ENCODE measurements around the gene SMURF1.

DNA sequence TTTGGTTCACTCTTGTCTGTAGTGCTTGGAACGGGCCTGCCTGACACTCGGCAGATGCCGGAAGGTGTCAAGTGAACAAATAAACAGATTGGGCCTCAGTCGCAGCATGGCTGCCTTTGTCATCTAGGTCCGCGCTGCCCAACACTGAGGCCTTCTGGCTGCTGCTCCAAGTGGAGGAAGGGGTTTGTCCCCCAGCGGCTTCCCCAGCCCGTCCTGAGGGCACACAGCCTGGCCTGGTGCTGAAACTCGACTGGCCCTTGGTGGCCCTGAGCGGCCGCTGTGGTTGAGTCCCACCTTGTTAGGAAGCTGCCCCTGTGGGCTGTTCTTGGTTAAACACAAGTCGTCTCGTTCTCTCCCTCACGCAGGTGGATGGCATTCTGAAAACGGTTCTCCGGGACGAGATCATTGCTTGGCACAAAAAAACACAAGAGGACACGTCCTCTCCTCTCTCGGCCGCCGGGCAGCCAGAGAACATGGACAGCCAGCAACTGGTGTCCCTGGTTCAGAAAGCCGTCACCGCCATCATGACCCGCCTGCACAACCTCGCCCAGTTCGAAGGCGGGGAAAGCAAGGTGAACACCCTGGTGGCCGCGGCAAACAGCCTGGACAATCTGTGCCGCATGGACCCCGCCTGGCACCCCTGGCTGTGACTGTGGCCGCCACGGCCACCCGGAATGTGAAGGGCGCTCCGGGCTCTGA, 132.1 kb downstream of the SMURF1 start:
- no peak for TF ChIP-seq GATA2 (IDR thresholded peaks at IDR 0.05; ENCODE audit: low read depth, low read length)
- TF ChIP-seq GATA3 (IDR thresholded peaks at IDR 0.05; ENCODE audit: low read depth, low read length): no peak
